Suprapubic skin (tissue), 3 donors: Measurements from ENCODE around the gene SKOR2.

Experiments
- POLR2A ChIP-seq, 2 donors: fragments of 450-650 bp; IDR thresholded peaks; one replicate each; pipeline ENCODE4 v1.6.1; 2017; ENCODE audit warnings: antibody characterized with exemption in 2 of 2, mild to moderate bottlenecking in 2 of 2, moderate library complexity in 2 of 2
- TF ChIP-seq, protein P1 (sequence below), 2 donors: fragments of 200-600 bp in 1 of 2; fragments of 450-650 bp in 1 of 2; sonication (generic) in 1 of 2; IDR thresholded peaks; one replicate each; pipeline ENCODE4 v1.5.1; 2016 to 2019; ENCODE audit warnings: antibody characterized with exemption in 2 of 2, mild to moderate bottlenecking in 1 of 2, moderate library complexity in 1 of 2

DNA sequence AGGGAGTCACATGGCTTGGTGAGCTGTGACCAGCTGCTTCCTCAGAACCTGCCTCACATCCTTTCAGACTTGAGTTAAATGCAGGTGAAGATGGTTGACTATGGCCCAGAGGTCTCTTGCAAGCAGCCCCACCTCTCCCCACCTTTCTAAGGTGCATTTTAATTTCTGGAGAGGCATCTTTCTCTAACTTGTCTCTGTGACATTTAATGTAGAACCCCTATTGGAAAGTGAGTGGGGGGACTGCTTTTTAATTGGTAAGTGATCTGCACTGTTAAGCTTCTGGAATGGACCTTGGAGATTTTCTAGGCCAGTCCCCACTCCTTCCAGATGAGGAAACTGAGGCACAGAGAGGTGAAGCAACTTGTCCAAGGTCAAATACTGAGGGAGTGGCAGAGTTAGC lies 37.3 kb upstream of the SKOR2 start:
- TF ChIP-seq, protein P1, sequence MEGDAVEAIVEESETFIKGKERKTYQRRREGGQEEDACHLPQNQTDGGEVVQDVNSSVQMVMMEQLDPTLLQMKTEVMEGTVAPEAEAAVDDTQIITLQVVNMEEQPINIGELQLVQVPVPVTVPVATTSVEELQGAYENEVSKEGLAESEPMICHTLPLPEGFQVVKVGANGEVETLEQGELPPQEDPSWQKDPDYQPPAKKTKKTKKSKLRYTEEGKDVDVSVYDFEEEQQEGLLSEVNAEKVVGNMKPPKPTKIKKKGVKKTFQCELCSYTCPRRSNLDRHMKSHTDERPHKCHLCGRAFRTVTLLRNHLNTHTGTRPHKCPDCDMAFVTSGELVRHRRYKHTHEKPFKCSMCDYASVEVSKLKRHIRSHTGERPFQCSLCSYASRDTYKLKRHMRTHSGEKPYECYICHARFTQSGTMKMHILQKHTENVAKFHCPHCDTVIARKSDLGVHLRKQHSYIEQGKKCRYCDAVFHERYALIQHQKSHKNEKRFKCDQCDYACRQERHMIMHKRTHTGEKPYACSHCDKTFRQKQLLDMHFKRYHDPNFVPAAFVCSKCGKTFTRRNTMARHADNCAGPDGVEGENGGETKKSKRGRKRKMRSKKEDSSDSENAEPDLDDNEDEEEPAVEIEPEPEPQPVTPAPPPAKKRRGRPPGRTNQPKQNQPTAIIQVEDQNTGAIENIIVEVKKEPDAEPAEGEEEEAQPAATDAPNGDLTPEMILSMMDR (IDR thresholded peaks at IDR 0.05), result no peak
- TF ChIP-seq POLR2A (IDR thresholded peaks at IDR 0.05), result no peak
